NCI-H748 (cell line): ENCODE results near the gene PALLD.

Experiments used
- DNase-seq: peaks from one replicate; lab custom pipeline; 2025; ENCODE audit not compliant: unreplicated experiment; lab: John Stamatoyannopoulos, UW

Gene PALLD

DNA sequence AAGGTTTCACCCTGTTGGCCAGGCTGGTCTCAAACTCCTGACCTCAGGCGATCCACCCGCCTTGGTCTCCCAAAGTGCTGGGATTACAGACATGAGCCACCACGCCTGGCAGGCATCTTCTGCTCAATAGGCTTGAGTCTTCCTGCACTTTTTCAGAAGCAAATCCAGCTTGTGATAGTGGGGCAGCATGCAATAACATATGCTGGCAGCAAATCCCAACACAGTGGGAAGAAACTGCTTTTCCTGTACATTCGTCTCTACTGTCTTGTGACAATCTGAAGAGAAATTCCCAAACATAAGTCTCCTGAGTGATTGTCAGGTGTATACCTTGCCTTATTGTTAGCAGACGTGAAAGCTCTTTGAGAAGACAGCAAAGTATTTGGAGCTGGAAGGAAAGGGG is 145.7 kb downstream of the PALLD start:
- no peak for DNase-seq

DNA sequence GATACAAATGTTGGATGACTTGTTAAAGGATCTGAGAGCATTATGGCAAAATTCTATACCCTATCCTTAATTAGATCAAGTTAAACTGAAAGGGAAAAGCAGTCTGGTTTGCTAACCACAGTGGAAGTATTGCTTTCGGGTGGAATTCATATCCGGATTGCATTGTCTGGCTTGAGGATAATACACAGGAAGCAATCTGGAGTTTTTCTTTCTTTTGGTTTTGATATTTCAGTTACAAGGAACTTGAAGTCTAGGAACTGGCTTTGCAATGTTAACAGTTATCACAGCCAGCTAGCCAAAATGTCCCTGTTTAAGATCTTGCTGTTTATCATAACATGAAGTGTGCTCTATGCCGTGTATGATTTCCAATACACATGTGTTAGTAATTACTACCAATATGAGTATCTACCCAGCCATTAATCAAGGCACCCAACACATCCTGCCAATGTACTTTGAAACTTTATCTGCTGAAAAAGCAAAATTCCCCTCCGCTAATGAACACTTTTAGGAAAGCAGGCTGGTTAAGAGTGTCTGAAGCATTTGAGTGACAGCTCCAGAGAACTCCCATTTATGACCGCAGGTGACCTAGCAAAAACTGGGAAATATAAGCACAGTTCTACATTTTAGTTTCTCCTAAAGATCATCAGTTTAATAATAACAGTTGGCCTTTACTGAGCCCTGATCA is 146.4 kb downstream of the PALLD start:
- DNase-seq = no peak

DNA sequence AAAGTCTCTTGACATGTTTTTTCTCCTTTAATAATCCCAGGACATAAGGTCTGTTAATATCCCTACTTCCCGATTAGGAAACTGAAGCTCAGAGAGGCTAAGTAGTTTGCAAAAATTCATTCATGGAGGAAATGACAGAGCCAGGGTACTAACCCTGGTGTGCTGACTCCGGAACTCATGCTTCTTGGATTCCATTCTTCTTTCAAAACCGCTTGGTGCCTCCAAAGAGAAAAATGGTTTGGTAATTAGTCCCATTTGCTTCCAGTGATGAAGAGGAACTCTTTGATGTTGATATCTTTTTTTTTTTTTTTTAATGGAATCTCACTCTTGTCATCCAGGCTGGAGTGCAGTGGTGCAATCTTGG is 146.9 kb downstream of the PALLD start:
- no peak for DNase-seq

- peak; percentile 25 for DNase-seq
Observed at GRCh38 chr4:168646001-168646768, 149.3 kb downstream of the PALLD start.

DNA sequence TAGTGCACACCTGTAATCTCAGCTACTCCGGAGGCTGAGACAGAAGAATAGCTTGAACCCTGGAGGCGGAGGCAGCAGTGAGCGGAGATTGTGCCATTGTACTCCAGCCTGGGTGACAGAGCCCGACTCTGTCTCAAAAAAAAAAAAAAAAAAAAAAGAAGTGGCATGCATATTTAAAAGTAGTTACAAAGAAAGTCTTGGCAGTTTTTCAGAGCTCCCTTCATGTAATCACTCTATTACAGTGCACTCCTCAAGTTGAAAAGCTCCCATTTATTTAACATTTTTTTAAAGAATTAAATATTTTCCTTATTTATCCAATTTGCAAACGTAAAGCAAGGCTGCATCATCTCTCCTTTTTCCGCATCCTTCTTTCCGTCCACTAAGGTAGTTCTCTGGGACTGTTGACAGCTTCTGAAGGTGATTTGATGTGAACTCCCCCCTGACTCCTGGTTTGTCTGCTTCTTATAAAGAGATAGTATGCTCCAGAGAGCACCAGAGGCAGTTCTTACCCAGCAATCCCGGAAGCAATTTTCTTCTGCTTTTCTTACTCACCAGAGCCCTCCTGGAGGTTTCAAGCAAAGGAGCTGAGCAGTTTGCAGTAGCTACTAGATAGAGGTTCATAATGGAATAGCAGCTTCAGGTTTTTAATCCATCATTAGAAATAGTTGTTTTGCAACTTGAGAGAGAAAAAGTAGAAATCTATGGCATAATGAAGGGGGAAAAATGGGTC is 151.0 kb downstream of the PALLD start:
- DNase-seq = no peak

DNA sequence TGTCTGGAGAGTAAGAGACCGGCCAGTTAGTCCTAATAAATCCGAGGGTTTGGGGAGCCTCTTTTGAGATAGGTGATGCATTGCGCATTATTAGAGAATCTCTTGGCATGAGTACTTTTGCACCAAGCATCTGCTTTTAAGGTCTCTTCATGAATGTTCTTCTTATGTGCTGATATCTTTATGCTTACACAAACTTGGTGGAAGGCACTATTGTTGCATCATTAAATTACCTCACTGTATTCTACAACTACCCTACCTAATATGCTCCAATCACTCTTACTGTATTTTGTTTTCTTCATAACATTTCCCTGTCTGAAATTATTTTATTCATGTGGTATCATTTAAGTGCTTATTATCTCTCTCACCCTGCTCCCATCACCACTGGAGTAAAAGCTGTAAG is 151.6 kb downstream of the PALLD start:
- DNase-seq = no peak

GRCh38 chr4:168648929-168649328 is 152.1 kb downstream of the PALLD start:
- no peak for DNase-seq

- DNase-seq = no peak
Observed at GRCh38 chr4:168651374-168651773, 154.5 kb downstream of the PALLD start.

DNA sequence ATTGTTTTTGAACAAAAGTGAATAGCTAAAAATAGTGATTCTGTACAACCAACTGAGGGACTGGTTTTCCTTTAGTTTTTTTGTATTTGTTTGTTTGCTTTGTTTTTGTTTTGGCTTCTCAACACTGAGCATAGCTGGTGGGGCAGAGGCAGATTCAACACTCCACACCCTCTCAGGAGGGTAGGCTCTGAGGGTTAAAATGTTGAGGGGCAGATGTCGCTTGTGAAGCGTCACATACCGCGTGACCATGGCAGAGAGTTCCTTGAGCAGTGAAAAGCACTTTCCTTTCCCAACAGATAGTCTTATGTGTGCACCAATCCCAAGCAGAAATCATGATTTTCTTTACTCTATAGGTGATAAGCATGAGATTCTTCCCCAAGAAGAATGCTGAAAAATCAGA is 155.0 kb downstream of the PALLD start:
- no peak for DNase-seq

GRCh38 chr4:168652755-168653154 is 155.9 kb downstream of the PALLD start:
- no peak for DNase-seq

DNA sequence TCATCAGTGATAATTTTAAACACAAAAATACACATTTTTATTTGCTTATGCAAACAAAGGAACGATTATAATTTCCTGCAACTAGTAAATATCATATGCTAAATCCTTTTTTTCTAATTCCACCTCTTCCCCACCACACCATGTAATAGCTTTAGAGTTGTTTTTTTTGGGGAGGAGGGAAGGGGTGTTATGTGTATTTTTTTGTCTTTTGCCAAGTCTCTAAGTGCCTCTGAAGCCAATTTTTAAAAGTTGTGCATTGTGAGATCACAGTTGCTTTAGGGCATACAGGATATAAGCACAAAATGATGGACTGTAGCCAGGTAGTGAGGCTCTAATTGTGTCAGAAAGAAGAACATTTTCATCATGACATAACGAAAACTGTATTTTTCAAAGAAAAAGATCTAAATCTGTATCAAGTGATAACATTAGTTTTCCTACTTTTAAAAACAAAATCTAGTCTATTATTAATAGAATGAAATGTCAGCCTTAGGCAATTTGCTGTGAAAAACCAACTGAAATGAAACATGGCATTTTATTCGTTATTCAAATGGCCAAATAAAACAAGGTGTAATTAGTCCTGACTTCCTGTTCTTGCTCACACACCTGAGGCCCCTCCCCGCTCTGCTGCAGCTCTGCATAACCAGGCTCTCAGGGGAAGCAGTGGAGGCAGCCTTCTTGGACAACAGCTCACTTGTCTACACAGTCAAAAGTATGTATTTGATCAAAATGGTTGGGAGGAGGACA is 157.4 kb downstream of the PALLD start:
- DNase-seq = peak; percentile 49

GRCh38 chr4:168654848-168655174 is 158.0 kb downstream of the PALLD start:
- no peak for DNase-seq

DNA sequence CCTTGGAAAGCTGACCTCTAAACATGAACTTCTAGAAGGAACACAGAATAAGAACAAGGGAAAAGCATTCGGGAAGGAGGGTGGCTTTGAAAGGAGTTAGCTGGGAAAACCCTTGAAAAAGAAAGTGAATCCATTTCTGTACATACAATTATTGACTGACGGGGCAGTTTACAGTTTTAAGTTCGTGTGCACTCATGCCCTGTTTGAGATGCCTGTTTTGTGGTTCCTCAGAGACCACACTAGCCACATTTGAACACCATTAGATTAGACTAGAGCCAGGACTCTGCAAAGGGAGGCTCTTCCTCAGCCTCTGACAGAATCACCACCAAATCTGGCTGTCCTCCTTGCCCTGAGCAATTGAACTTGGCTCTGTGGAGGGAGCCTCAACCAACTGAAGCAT is 158.3 kb downstream of the PALLD start:
- DNase-seq = no peak

GRCh38 chr4:168656055-168656660 is 159.3 kb downstream of the PALLD start:
- DNase-seq = peak; percentile 18

GRCh38 chr4:168656946-168657473 is 160.2 kb downstream of the PALLD start:
- no peak for DNase-seq

- DNase-seq = no peak
Observed at GRCh38 chr4:168658751-168659150, 161.9 kb downstream of the PALLD start.

DNA sequence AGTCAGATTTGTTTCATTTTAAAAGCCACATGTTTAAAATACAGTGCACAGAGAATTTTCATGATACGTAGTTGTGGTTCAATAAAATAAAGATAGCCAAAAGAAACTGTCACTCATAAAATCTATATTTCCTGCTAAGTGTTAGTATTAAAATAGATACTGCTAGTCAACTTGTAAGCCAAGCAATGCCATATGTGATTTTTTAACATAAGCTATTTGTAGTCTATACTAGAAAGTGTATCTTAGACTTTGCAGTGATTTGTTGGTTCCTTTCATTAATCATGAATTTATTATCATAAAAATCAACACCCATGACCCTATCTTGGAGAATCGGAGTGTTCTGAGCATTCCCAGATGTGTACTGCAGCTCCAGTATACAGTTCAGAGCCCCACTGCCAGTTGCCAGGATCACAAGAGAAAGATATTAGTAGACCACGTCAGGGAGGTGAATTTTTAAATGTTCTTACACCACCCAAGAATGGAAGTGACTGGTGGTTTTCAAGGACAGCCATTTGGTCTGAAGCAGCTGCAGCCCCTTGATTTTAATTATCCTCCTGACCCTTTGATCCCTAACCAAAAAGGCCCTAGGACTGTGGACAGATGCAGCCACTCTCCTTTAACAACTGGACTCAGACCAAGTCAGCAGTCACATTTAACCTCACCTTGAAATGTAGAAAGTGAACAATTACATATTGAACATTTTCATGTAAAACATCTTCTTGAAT is 163.1 kb downstream of the PALLD start:
- no peak for DNase-seq

GRCh38 chr4:168662297-168662984 is 165.6 kb downstream of the PALLD start:
- DNase-seq = no peak

- no peak for DNase-seq
Observed at GRCh38 chr4:168664242-168664891, 167.5 kb downstream of the PALLD start.
